ENCODE measurements around the gene TIMM44. TPM values are rescaled to one million over a fixed set of nuclear protein-coding genes. Genes with fewer than 3 reads are reported as not detected.

TIMM44 gene
- total and polyA plus RNA-seq, 2 donors (not counting 3 experiments of a cell fraction or from before 2014, with no cell fraction given) = 61.5 to 64.3 TPM

- H3K27ac ChIP-seq (ENCODE audit: insufficient read depth, low read depth, low read length) = no peak overlapping the region
- TF ChIP-seq POLR2A (IDR thresholded peaks at IDR 0.05; ENCODE audit: low read depth, low read length) (no peak), MYC (IDR thresholded peaks at IDR 0.05; ENCODE audit: low read depth, low read length) (no peak), CTCF (IDR thresholded peaks at IDR 0.05; ENCODE audit: extremely low read depth in 1 of 2, insufficient read depth in 1 of 2, low read depth in 1 of 2, low read length in 2 of 2) (no peak), MAX (IDR thresholded peaks at IDR 0.05; ENCODE audit: insufficient read depth, insufficient read length) (no peak), EZH2 (IDR thresholded peaks at IDR 0.05; ENCODE audit: borderline replicate concordance, low read depth, low read length, severe bottlenecking) (no peak), JUN (IDR thresholded peaks at IDR 0.05; ENCODE audit: borderline replicate concordance, insufficient read depth, insufficient read length, low read depth) (no peak), GATA2 (IDR thresholded peaks at IDR 0.05; ENCODE audit: insufficient read depth, insufficient read length, low read depth, low read length) (no peak)
- DNase-seq (ENCODE audit: low read depth, low spot score) = no peak
- dilution Hi-C loops (cut with MboI; ENCODE audit: extremely low pct_ligation_motif_present, low sequenced_read_pairs) (no loop called here), intact Hi-C loops (cut with micrococcal nuclease) (no loop called here)
- no peaks in the 10 kb centered on the region for H3K9me1 ChIP-seq (replicated peaks; ENCODE audit: control insufficient read depth, extremely low read depth, insufficient read depth, low read length)
- FAIRE-seq = no peak
- no peak overlapping the region for H3K9ac ChIP-seq (replicated peaks; ENCODE audit: extremely low read depth, insufficient read depth, low read length)
- H3K36me3 ChIP-seq (ENCODE audit: control insufficient read depth in 2 of 2, extremely low read depth in 1 of 2, insufficient read depth in 2 of 2, low read length in 2 of 2) = peaks cover 22 to 34% of the 10 kb centered on the region in 2 experiments
- no peak overlapping the region for H3K4me2 ChIP-seq (ENCODE audit: insufficient read depth, low read length)
- H3K27me3 ChIP-seq (ENCODE audit: control insufficient read depth in 2 of 2, insufficient read depth in 2 of 2, low read length in 2 of 2) = no peaks in the 10 kb centered on the region
- no peak overlapping the region for H3K4me3 ChIP-seq (replicated peaks in 1 of 3; ENCODE audit: insufficient read depth in 1 of 3, low read depth in 1 of 3, low read length in 3 of 3)
- BruUV-seq (replicated peaks) = TSS peak; percentile 39
- ChIA-PET CTCF (interaction anchor here (0.7 kb wide), 1 partner anchor 19 kb away, joined by 3 read pairs; the partner anchor contains the start of gene TIMM44), POLR2A (no interaction called here)
- no peaks in the 10 kb centered on the region for H3K79me2 ChIP-seq (ENCODE audit: control insufficient read depth, insufficient read depth, low read length)
- no peaks in the 10 kb centered on the region for H4K20me1 ChIP-seq (replicated peaks; ENCODE audit: control insufficient read depth, extremely low read depth, insufficient read depth, low read length)
- H3K9me3 ChIP-seq (replicated peaks; ENCODE audit: control insufficient read depth, insufficient read depth, low read length) = no peaks in the 10 kb centered on the region
- no peaks in the 10 kb centered on the region for H3K4me1 ChIP-seq (ENCODE audit: control insufficient read depth, extremely low read depth, insufficient read depth, low read length)
- H2AFZ ChIP-seq (ENCODE audit: low read depth, low read length) = no peak overlapping the region
These were observed 19.3 kb upstream of the TIMM44 start for GRCh38 chr19:7962644-7963268.
